ENCODE data around the gene CRISP1. TPM values are rescaled to one million over a fixed set of nuclear protein-coding genes. Genes with fewer than 3 reads are reported as not detected.

CRISP1 gene
- total RNA-seq, 1 donor from 2014 or later, result not detected

- H3K27me3 Mint-ChIP-seq (ENCODE audit: low read depth, unreplicated experiment), result no peaks in the 10 kb centered on the region
- no peak overlapping the region for H3K4me3 Mint-ChIP-seq (ENCODE audit: unreplicated experiment)
- H3K9me3 ChIP-seq (ENCODE audit: insufficient read depth, low read depth, low read length), result no peaks in the 10 kb centered on the region
- no peaks in the 10 kb centered on the region for H3K4me1 ChIP-seq (ENCODE audit: insufficient read depth, low read length)
- H3K36me3 Mint-ChIP-seq (ENCODE audit: low read depth, unreplicated experiment), result no peaks in the 10 kb centered on the region
- no peak overlapping the region for H3K27ac ChIP-seq (ENCODE audit: low read depth, low read length)
- no peak overlapping the region for H2AFZ ChIP-seq (ENCODE audit: low read depth, low read length)
- no peak overlapping the region for H3K27ac Mint-ChIP-seq (ENCODE audit: unreplicated experiment)
- TF ChIP-seq CTCF (IDR thresholded peaks at IDR 0.05; ENCODE audit: insufficient read depth, low read depth, low read length), result no peak
- TF ChIP-seq EZH2 (IDR thresholded peaks at IDR 0.05; ENCODE audit: insufficient read depth, low read length), result no peak
- no peak overlapping the region for H3K4me3 ChIP-seq (ENCODE audit: insufficient read depth, low read depth, low read length)
- no peaks in the 10 kb centered on the region for H3K27me3 ChIP-seq (ENCODE audit: insufficient read depth, low read length)
- no peak overlapping the region for H3K4me2 ChIP-seq (ENCODE audit: low read length)
- no peaks in the 10 kb centered on the region for H4K20me1 ChIP-seq (ENCODE audit: insufficient read depth, low read length)
- H3K9me3 Mint-ChIP-seq (ENCODE audit: unreplicated experiment), result no peaks in the 10 kb centered on the region
- no peak overlapping the region for H3K9ac ChIP-seq (ENCODE audit: low read length)
- DNase-seq (ENCODE audit: low read depth), result no peak
- H3K79me2 ChIP-seq (ENCODE audit: insufficient read depth, low read length), result no peaks in the 10 kb centered on the region
- no peak for FAIRE-seq
- H3K36me3 ChIP-seq (ENCODE audit: insufficient read depth, low read length), result no peaks in the 10 kb centered on the region
- no peaks in the 10 kb centered on the region for H3K4me1 Mint-ChIP-seq (ENCODE audit: low read depth, unreplicated experiment)
Observed at GRCh38 chr6:49909563-49909962, 43.2 kb upstream of the CRISP1 start.

- Histone ChIP-seq H3K9me3 (ENCODE audit: insufficient read depth, low read depth, low read length) (no peaks in the 10 kb centered on the region), H3K9ac (ENCODE audit: low read length) (no peak overlapping the region), H3K27me3 (ENCODE audit: insufficient read depth, low read length) (peaks cover 2% of the 10 kb centered on the region), H3K4me2 (ENCODE audit: low read length) (no peak overlapping the region), H3K36me3 (ENCODE audit: insufficient read depth, low read length) (no peaks in the 10 kb centered on the region), H3K79me2 (ENCODE audit: insufficient read depth, low read length) (no peaks in the 10 kb centered on the region), H3K4me1 (ENCODE audit: insufficient read depth, low read length) (no peaks in the 10 kb centered on the region), H3K27ac (ENCODE audit: low read depth, low read length) (no peak overlapping the region), H3K4me3 (ENCODE audit: insufficient read depth, low read depth, low read length) (no peak overlapping the region), H2AFZ (ENCODE audit: low read depth, low read length) (no peak overlapping the region), H4K20me1 (ENCODE audit: insufficient read depth, low read length) (no peaks in the 10 kb centered on the region)
- TF ChIP-seq EZH2 (IDR thresholded peaks at IDR 0.05; ENCODE audit: insufficient read depth, low read length), result no peak
- no peak for TF ChIP-seq CTCF (IDR thresholded peaks at IDR 0.05; ENCODE audit: insufficient read depth, low read depth, low read length)
- peaks cover 3% of the 10 kb centered on the region for H3K27me3 Mint-ChIP-seq (ENCODE audit: low read depth, unreplicated experiment)
- H3K4me3 Mint-ChIP-seq (ENCODE audit: unreplicated experiment), result no peak overlapping the region
- no peaks in the 10 kb centered on the region for H3K4me1 Mint-ChIP-seq (ENCODE audit: low read depth, unreplicated experiment)
- FAIRE-seq (no peak), DNase-seq (ENCODE audit: low read depth) (no peak)
- no peaks in the 10 kb centered on the region for H3K9me3 Mint-ChIP-seq (ENCODE audit: unreplicated experiment)
- no peak overlapping the region for H3K27ac Mint-ChIP-seq (ENCODE audit: unreplicated experiment)
- no peaks in the 10 kb centered on the region for H3K36me3 Mint-ChIP-seq (ENCODE audit: low read depth, unreplicated experiment)
Observed at GRCh38 chr6:49906526-49906925, 40.2 kb upstream of the CRISP1 start.

- H3K4me3 Mint-ChIP-seq (ENCODE audit: unreplicated experiment), result no peak overlapping the region
- Histone ChIP-seq H3K9ac (ENCODE audit: low read length) (no peak overlapping the region), H3K4me2 (ENCODE audit: low read length) (no peak overlapping the region), H4K20me1 (ENCODE audit: insufficient read depth, low read length) (no peaks in the 10 kb centered on the region), H2AFZ (ENCODE audit: low read depth, low read length) (no peak overlapping the region), H3K9me3 (ENCODE audit: insufficient read depth, low read depth, low read length) (no peaks in the 10 kb centered on the region), H3K4me3 (ENCODE audit: insufficient read depth, low read depth, low read length) (no peak overlapping the region), H3K36me3 (ENCODE audit: insufficient read depth, low read length) (no peaks in the 10 kb centered on the region), H3K27me3 (ENCODE audit: insufficient read depth, low read length) (peaks cover 2% of the 10 kb centered on the region), H3K27ac (ENCODE audit: low read depth, low read length) (no peak overlapping the region), H3K79me2 (ENCODE audit: insufficient read depth, low read length) (no peaks in the 10 kb centered on the region), H3K4me1 (ENCODE audit: insufficient read depth, low read length) (no peaks in the 10 kb centered on the region)
- TF ChIP-seq EZH2 (IDR thresholded peaks at IDR 0.05; ENCODE audit: insufficient read depth, low read length) (no peak), CTCF (IDR thresholded peaks at IDR 0.05; ENCODE audit: insufficient read depth, low read depth, low read length) (no peak)
- H3K9me3 Mint-ChIP-seq (ENCODE audit: unreplicated experiment), result no peaks in the 10 kb centered on the region
- DNase-seq (ENCODE audit: low read depth), result no peak
- no peaks in the 10 kb centered on the region for H3K36me3 Mint-ChIP-seq (ENCODE audit: low read depth, unreplicated experiment)
- no peak overlapping the region for H3K27ac Mint-ChIP-seq (ENCODE audit: unreplicated experiment)
- H3K27me3 Mint-ChIP-seq (ENCODE audit: low read depth, unreplicated experiment), result peaks cover 3% of the 10 kb centered on the region
- no peak for FAIRE-seq
- no peaks in the 10 kb centered on the region for H3K4me1 Mint-ChIP-seq (ENCODE audit: low read depth, unreplicated experiment)
Observed at GRCh38 chr6:49905296-49905695, 39.0 kb upstream of the CRISP1 start.

Measured in astrocyte (in vitro differentiated cells and primary cell).